GM10847 (cell line): ENCODE results near the gene IMMP2L.

Source experiments
- POLR2A ChIP-seq: IDR thresholded peaks from 2 replicates; pipeline ENCODE4 v1.6.1; 2011; ENCODE audit not compliant: insufficient read length; ENCODE audit errors: extremely low read depth

IMMP2L gene

GRCh38 chr7:110645060-110645459 lies 917.2 kb downstream of the IMMP2L start:
- TF ChIP-seq POLR2A, result no peak

- no peak for TF ChIP-seq POLR2A
These were observed 925.0 kb downstream of the IMMP2L start for GRCh38 chr7:110637252-110637651.

GRCh38 chr7:110633313-110633712 lies 929.0 kb downstream of the IMMP2L start:
- no peak for TF ChIP-seq POLR2A

- TF ChIP-seq POLR2A, result no peak
These were observed 935.9 kb downstream of the IMMP2L start for GRCh38 chr7:110626414-110626813.

- TF ChIP-seq POLR2A, result no peak
These were observed 937.0 kb downstream of the IMMP2L start for GRCh38 chr7:110625294-110625693.

- no peak for TF ChIP-seq POLR2A
These were observed 938.9 kb downstream of the IMMP2L start for GRCh38 chr7:110623436-110623835.

GRCh38 chr7:110621289-110621688 lies 941.0 kb downstream of the IMMP2L start:
- TF ChIP-seq POLR2A, result no peak

GRCh38 chr7:110620110-110620735 lies 942.1 kb downstream of the IMMP2L start:
- no peak for TF ChIP-seq POLR2A
